Rectal smooth muscle tissue (tissue), 1 donor: ENCODE data around the gene TPD52L1.

ENCODE experiments used
- H3K27ac ChIP-seq: one replicate; pipeline ENCODE4 v1.7.0; 2013; ENCODE audit warnings: low read depth, low read length, inconsistent platforms
- H3K27me3 ChIP-seq: one replicate; pipeline ENCODE4 v1.7.0; 2013; ENCODE audit warnings: low read length; ENCODE audit not compliant: control insufficient read depth, insufficient read depth
- H3K36me3 ChIP-seq: one replicate; pipeline ENCODE4 v1.7.0; 2013; ENCODE audit warnings: low read length; ENCODE audit not compliant: control insufficient read depth, insufficient read depth
- H3K4me1 ChIP-seq: one replicate; pipeline ENCODE4 v1.7.0; 2013; ENCODE audit warnings: low read length; ENCODE audit not compliant: control insufficient read depth, insufficient read depth
- H3K4me3 ChIP-seq: one replicate; pipeline ENCODE4 v1.7.0; 2013; ENCODE audit warnings: low read length
- H3K9ac ChIP-seq: one replicate; pipeline ENCODE4 v1.7.0; 2013; ENCODE audit warnings: low read length

The TPD52L1 gene

GRCh38 chr6:125237764-125238163 lies 84.2 kb downstream of the TPD52L1 start:
- Histone ChIP-seq H3K4me1 (peaks cover 4% of the 10 kb centered on the region), H3K36me3 (no peaks in the 10 kb centered on the region), H3K27me3 (no peaks in the 10 kb centered on the region), H3K4me3 (no peak overlapping the region), H3K9ac (no peak overlapping the region), H3K27ac (no peak overlapping the region)

GRCh38 chr6:125245109-125245508 lies 91.5 kb downstream of the TPD52L1 start:
- H3K4me3 ChIP-seq = no peak overlapping the region
- H3K27me3 ChIP-seq = no peaks in the 10 kb centered on the region
- no peak overlapping the region for H3K27ac ChIP-seq
- no peaks in the 10 kb centered on the region for H3K36me3 ChIP-seq
- no peaks in the 10 kb centered on the region for H3K4me1 ChIP-seq
- no peak overlapping the region for H3K9ac ChIP-seq

- Histone ChIP-seq H3K9ac (no peak overlapping the region), H3K27ac (no peak overlapping the region), H3K27me3 (no peaks in the 10 kb centered on the region), H3K4me1 (no peaks in the 10 kb centered on the region), H3K36me3 (no peaks in the 10 kb centered on the region), H3K4me3 (no peak overlapping the region)
Measured at GRCh38 chr6:125245523-125246264, 92.1 kb downstream of the TPD52L1 start.

GRCh38 chr6:125246566-125246965 lies 93.0 kb downstream of the TPD52L1 start:
- H3K27me3 ChIP-seq = no peaks in the 10 kb centered on the region
- no peak overlapping the region for H3K27ac ChIP-seq
- no peak overlapping the region for H3K9ac ChIP-seq
- no peaks in the 10 kb centered on the region for H3K36me3 ChIP-seq
- H3K4me1 ChIP-seq = no peaks in the 10 kb centered on the region
- no peak overlapping the region for H3K4me3 ChIP-seq

GRCh38 chr6:125248136-125248535 lies 94.6 kb downstream of the TPD52L1 start:
- no peak overlapping the region for H3K9ac ChIP-seq
- H3K4me1 ChIP-seq = no peaks in the 10 kb centered on the region
- H3K36me3 ChIP-seq = no peaks in the 10 kb centered on the region
- H3K27ac ChIP-seq = no peak overlapping the region
- no peaks in the 10 kb centered on the region for H3K27me3 ChIP-seq
- no peak overlapping the region for H3K4me3 ChIP-seq

GRCh38 chr6:125250511-125250910 lies 96.9 kb downstream of the TPD52L1 start:
- Histone ChIP-seq H3K4me1 (no peaks in the 10 kb centered on the region), H3K4me3 (no peak overlapping the region), H3K27ac (no peak overlapping the region), H3K9ac (no peak overlapping the region), H3K36me3 (no peaks in the 10 kb centered on the region), H3K27me3 (no peaks in the 10 kb centered on the region)

GRCh38 chr6:125251516-125252220 lies 98.1 kb downstream of the TPD52L1 start:
- Histone ChIP-seq H3K4me1 (no peaks in the 10 kb centered on the region), H3K4me3 (no peak overlapping the region), H3K27me3 (no peaks in the 10 kb centered on the region), H3K27ac (no peak overlapping the region), H3K9ac (no peak overlapping the region), H3K36me3 (no peaks in the 10 kb centered on the region)

- no peak overlapping the region for H3K9ac ChIP-seq
- no peak overlapping the region for H3K27ac ChIP-seq
- H3K4me1 ChIP-seq = no peaks in the 10 kb centered on the region
- H3K27me3 ChIP-seq = no peaks in the 10 kb centered on the region
- H3K4me3 ChIP-seq = no peak overlapping the region
- H3K36me3 ChIP-seq = no peaks in the 10 kb centered on the region
Measured at GRCh38 chr6:125252891-125253290, 99.3 kb downstream of the TPD52L1 start.

- no peak overlapping the region for H3K9ac ChIP-seq
- H3K4me3 ChIP-seq = no peak overlapping the region
- H3K27ac ChIP-seq = no peak overlapping the region
- H3K27me3 ChIP-seq = no peaks in the 10 kb centered on the region
- H3K36me3 ChIP-seq = no peaks in the 10 kb centered on the region
- no peaks in the 10 kb centered on the region for H3K4me1 ChIP-seq
Measured at GRCh38 chr6:125253881-125254280, 100.3 kb downstream of the TPD52L1 start.

- no peak overlapping the region for H3K9ac ChIP-seq
- H3K27me3 ChIP-seq = no peaks in the 10 kb centered on the region
- no peak overlapping the region for H3K4me3 ChIP-seq
- H3K4me1 ChIP-seq = no peaks in the 10 kb centered on the region
- no peaks in the 10 kb centered on the region for H3K36me3 ChIP-seq
- H3K27ac ChIP-seq = no peak overlapping the region
Measured at GRCh38 chr6:125254321-125254720, 100.7 kb downstream of the TPD52L1 start.

GRCh38 chr6:125255201-125255600 lies 101.6 kb downstream of the TPD52L1 start:
- H3K36me3 ChIP-seq = no peaks in the 10 kb centered on the region
- H3K27me3 ChIP-seq = no peaks in the 10 kb centered on the region
- no peak overlapping the region for H3K4me3 ChIP-seq
- H3K4me1 ChIP-seq = no peaks in the 10 kb centered on the region
- no peak overlapping the region for H3K9ac ChIP-seq
- H3K27ac ChIP-seq = no peak overlapping the region

GRCh38 chr6:125257351-125257750 lies 103.8 kb downstream of the TPD52L1 start:
- H3K4me3 ChIP-seq = no peak overlapping the region
- no peaks in the 10 kb centered on the region for H3K27me3 ChIP-seq
- H3K36me3 ChIP-seq = no peaks in the 10 kb centered on the region
- no peaks in the 10 kb centered on the region for H3K4me1 ChIP-seq
- H3K27ac ChIP-seq = no peak overlapping the region
- no peak overlapping the region for H3K9ac ChIP-seq
